Loucy (cell line): ENCODE data around the gene UGP2.

Source experiments
- H2AFZ ChIP-seq: fragments of 200-600 bp; sonication (generic); 2 replicates; pipeline ENCODE4 v1.6.0; 2016; ENCODE audit warnings: antibody characterized with exemption, mild to moderate bottlenecking, low read length, moderate library complexity
- H3F3A ChIP-seq: fragments of 200-600 bp; 2 replicates; pipeline ENCODE4 v1.6.0; 2016; ENCODE audit warnings: antibody characterized with exemption, low read depth, mild to moderate bottlenecking
- H3K27me3 ChIP-seq: fragments of 200-600 bp; sonication (generic); 2 replicates; pipeline ENCODE4 v1.6.1; 2014; ENCODE audit warnings: low read length, mild to moderate bottlenecking; ENCODE audit not compliant: insufficient read depth, poor library complexity, severe bottlenecking
- H3K36me3 ChIP-seq: fragments of 200-600 bp; sonication (generic); 2 replicates; pipeline ENCODE4 v1.6.1; 2016; ENCODE audit warnings: low read length; ENCODE audit not compliant: insufficient read depth
- H3K4me1 ChIP-seq: fragments of 200-600 bp; sonication (generic); 2 replicates; pipeline ENCODE4 v1.5.1; 2014; ENCODE audit warnings: low read length, mild to moderate bottlenecking; ENCODE audit not compliant: insufficient read depth, poor library complexity, severe bottlenecking
- H3K4me2 ChIP-seq: fragments of 200-600 bp; sonication (generic); 2 replicates; pipeline ENCODE4 v1.6.0; 2014; ENCODE audit warnings: antibody characterized with exemption, low read length, low read depth, mild to moderate bottlenecking; ENCODE audit not compliant: poor library complexity, severe bottlenecking
- H3K4me3 ChIP-seq: fragments of 200-600 bp; sonication (generic); 2 replicates; pipeline ENCODE4 v1.5.1; 2014; ENCODE audit warnings: low read length, mild to moderate bottlenecking, mixed read lengths; ENCODE audit not compliant: poor library complexity, severe bottlenecking
- H3K79me2 ChIP-seq: fragments of 200-600 bp; sonication (generic); 2 replicates; pipeline ENCODE4 v1.6.1; 2014; ENCODE audit warnings: low read length; ENCODE audit not compliant: insufficient read depth
- H3K9ac ChIP-seq: fragments of 200-600 bp; sonication (generic); 2 replicates; pipeline ENCODE4 v1.6.0; 2014; ENCODE audit warnings: mild to moderate bottlenecking, low read depth, low read length, moderate library complexity; ENCODE audit not compliant: poor library complexity, severe bottlenecking
- H3K9me2 ChIP-seq: fragments of 200-600 bp; sonication (generic); replicated peaks from 2 replicates; pipeline ENCODE4 v1.6.1; 2016; ENCODE audit warnings: low read depth, low read length, mixed read lengths
- H3K9me3 ChIP-seq: fragments of 200-600 bp; sonication (generic); 2 replicates; pipeline ENCODE4 v1.6.1; 2014; ENCODE audit warnings: mild to moderate bottlenecking, antibody characterized with exemption, low read length, low read depth; ENCODE audit not compliant: insufficient read depth
- H4K20me1 ChIP-seq: fragments of 200-600 bp; sonication (generic); 2 replicates; pipeline ENCODE4 v1.6.0; 2014; ENCODE audit warnings: antibody characterized with exemption, low read length, mild to moderate bottlenecking; ENCODE audit not compliant: insufficient read depth, poor library complexity, severe bottlenecking
- CTCF ChIP-seq: fragments of 200-600 bp; sonication (generic); conservative IDR thresholded peaks from 2 replicates; pipeline ENCODE4 v1.5.1; 2014; ENCODE audit warnings: mild to moderate bottlenecking, antibody characterized with exemption, low read length
- EZH2phosphoT487 ChIP-seq: fragments of 200-600 bp; IDR thresholded peaks from 2 replicates; pipeline ENCODE4 v1.6.1; 2018; ENCODE audit warnings: antibody characterized with exemption, mild to moderate bottlenecking, moderate library complexity, borderline replicate concordance

UGP2 gene

GRCh38 chr2:63879876-63880433 is 38.3 kb downstream of the UGP2 start:
- Histone ChIP-seq H2AFZ (no peak overlapping the region), H3F3A (no peaks in the 10 kb centered on the region), H3K4me2 (no peak overlapping the region), H3K9me3 (no peaks in the 10 kb centered on the region), H3K9ac (no peak overlapping the region), H3K27me3 (no peaks in the 10 kb centered on the region), H3K79me2 (peaks cover 21% of the 10 kb centered on the region), H3K36me3 (peaks cover 66% of the 10 kb centered on the region), H4K20me1 (no peaks in the 10 kb centered on the region), H3K9me2 (no peaks in the 10 kb centered on the region), H3K4me3 (no peak overlapping the region), H3K4me1 (no peaks in the 10 kb centered on the region)
- TF ChIP-seq EZH2phosphoT487, result no peak
- TF ChIP-seq CTCF, result no peak

GRCh38 chr2:63880625-63881024 is 38.9 kb downstream of the UGP2 start:
- no peaks in the 10 kb centered on the region for H3F3A ChIP-seq
- no peaks in the 10 kb centered on the region for H3K4me1 ChIP-seq
- H3K4me2 ChIP-seq, result no peak overlapping the region
- H3K79me2 ChIP-seq, result peaks cover 17% of the 10 kb centered on the region
- H3K9ac ChIP-seq, result no peak overlapping the region
- H3K9me3 ChIP-seq, result no peaks in the 10 kb centered on the region
- no peaks in the 10 kb centered on the region for H3K9me2 ChIP-seq
- TF ChIP-seq CTCF, result no peak
- no peak for TF ChIP-seq EZH2phosphoT487
- H4K20me1 ChIP-seq, result no peaks in the 10 kb centered on the region
- H2AFZ ChIP-seq, result no peak overlapping the region
- H3K36me3 ChIP-seq, result peaks cover 66% of the 10 kb centered on the region
- H3K4me3 ChIP-seq, result no peak overlapping the region
- H3K27me3 ChIP-seq, result no peaks in the 10 kb centered on the region

- Histone ChIP-seq H3K4me3 (no peak overlapping the region), H3K79me2 (peaks cover 12% of the 10 kb centered on the region), H3K4me2 (no peak overlapping the region), H3K27me3 (no peaks in the 10 kb centered on the region), H3K9me2 (no peaks in the 10 kb centered on the region), H3K4me1 (no peaks in the 10 kb centered on the region), H3K36me3 (peaks cover 69% of the 10 kb centered on the region), H3K9me3 (no peaks in the 10 kb centered on the region), H3F3A (no peaks in the 10 kb centered on the region), H3K9ac (no peak overlapping the region), H2AFZ (no peak overlapping the region), H4K20me1 (no peaks in the 10 kb centered on the region)
- no peak for TF ChIP-seq CTCF
- TF ChIP-seq EZH2phosphoT487, result no peak
These were observed 39.5 kb downstream of the UGP2 start for GRCh38 chr2:63881205-63881604.
